ENCODE measurements around the gene DENND2C.

DNA sequence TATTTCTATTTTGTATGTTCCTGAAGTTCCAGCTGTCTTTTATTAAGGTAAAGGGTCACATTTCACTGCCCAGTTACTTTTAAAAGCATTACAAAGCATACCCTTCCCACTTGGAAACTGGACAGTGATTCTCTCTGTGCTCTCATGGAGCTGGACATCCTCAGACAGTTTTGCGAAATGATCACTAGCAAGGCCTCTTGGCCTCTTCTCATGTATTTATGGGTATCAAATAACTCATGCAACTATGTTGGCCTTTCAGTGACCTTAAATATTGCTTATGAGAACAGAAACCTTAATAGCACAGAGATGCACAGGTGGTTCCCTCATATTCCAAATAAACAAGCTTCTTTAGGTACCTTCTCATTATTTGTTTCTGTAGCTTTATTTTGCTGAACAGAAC lies 33.4 kb upstream of the DENND2C start:
- TF ChIP-seq TAF1 (IDR thresholded peaks at IDR 0.05; ENCODE audit: borderline replicate concordance, insufficient read depth, low read length) (no peak), POLR2AphosphoS5 (IDR thresholded peaks at IDR 0.05; ENCODE audit: low read depth, low read length) (no peak), REST (IDR thresholded peaks at IDR 0.05; ENCODE audit: insufficient read depth in 1 of 2, low read depth in 2 of 2, low read length in 2 of 2) (no peak)
